Stimulated activated CD4-positive, alpha-beta T cell treated with anti-CD3 and anti-CD28 coated beads, Interleukin-2, amount 100 ng/mL, for 24 hours (primary cell): ENCODE results near the gene HSPB9.
"Not testable (repeated sequence)": the region's sequence is repeated elsewhere in the genome, so short reads cannot be mapped to it uniquely, and the experiment has no call there.

ENCODE experiments used
- DNase-seq, 2 donors: peaks; one replicate each; pipeline ENCODE4 v3.0.0-alpha.2; 2020

Gene HSPB9

DNA sequence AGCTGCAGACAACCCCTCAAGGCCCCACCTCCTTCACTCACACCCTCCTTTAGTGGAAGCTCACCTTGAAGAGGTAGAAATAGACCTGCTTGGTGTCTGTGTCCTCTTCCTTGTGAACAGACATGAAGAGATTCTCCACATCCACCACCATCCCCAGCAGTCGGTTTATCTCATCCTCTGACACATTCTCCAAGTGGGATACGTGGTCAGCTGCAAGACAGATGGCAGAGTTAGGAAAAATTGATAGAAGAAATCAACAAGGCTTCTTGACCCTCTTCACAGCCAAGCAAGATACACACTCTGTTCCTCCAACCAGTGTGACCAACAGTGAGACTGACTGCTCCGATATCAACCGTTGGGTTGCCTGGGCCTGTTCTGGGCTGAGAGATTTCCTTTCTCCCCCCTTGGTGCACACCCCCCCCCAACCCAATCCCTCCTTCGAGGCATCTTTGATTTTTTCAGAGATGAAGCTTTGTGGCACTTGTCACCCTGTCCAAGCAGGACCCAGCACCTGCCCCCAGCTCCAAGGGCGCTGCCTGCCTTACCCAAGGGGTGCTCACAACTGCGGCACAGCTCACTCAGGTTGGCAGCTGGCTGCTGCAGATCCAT is 2.3 kb upstream of the HSPB9 start:
- DNase-seq, result no peak

DNA sequence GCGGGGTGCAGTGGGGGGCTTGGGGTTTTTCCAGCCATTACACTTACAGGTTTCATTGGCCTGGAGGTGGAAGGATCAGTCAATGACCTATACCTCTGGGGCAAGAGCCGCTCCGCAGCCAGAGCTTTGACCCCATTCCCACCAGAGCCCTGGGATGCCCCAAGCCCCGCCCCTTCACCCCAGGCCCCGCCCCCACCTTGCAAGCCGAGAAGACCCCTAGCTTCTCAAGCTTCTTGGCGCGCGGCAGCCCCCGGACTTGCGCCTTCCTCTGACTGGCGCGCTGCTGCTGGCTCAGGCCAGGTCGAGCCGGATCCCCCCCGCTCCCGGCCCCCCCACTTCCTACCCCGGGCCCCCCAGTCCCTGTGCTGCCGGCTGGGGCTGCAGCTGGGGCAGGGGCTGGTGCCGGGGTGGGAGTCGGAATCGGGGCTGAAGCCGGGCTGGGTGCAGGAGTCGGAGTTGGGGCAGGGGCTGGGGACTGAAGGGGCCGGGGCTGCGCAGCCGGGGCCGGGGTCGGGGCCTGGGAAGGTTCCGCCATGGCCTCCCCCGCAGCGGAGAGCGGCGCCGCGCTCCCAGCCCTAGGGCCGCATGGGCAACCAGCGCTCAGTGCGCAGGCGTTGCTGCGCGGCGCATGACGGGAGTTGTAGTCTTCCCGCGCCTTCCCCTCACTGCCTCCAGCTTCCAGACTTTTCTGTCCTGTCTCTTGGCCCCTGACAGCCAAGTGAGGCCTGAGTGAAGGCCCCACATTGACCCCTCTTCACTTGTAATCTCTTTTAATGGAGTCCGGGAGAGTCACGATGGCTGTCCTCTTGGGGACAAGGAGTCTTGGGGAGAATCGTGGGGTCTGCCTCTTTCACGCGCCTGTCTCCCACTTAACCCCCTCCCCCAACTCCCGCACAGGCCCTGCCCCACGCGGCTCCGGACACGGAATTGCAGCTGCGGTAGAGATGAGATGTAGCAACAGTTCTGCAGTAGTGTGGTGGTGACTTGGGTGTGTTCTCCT is 1.5 kb upstream of the HSPB9 start, which contains the start of gene KAT2A:
Gene KAT2A (minus strand): TSS at position 598 of the 1,000 bp plus-strand sequence. CDS start 63 bp downstream, at position 535.
- DNase-seq, result peak; percentile 80 to 83

DNA sequence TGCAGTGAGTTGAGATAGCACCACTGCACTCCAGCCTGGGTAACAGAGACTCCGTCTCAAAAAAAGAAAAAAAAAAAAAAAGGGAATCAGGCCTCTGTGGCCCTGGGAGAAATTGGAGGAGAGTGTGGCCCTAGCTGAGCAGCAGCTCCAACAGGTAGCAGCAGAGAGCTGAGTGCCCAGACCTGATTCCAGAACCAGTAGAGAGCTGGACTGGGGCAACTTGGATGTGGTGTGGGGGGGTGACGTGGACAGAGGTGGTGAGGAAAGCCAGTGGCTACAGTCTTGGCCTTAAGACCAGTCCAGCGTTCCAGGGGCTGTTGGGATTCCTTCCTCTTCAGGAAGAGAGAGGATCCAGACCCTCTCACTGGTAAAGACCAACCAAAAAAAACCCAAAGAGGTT is 1.7 kb downstream of the HSPB9 start:
- no peak for DNase-seq

DNA sequence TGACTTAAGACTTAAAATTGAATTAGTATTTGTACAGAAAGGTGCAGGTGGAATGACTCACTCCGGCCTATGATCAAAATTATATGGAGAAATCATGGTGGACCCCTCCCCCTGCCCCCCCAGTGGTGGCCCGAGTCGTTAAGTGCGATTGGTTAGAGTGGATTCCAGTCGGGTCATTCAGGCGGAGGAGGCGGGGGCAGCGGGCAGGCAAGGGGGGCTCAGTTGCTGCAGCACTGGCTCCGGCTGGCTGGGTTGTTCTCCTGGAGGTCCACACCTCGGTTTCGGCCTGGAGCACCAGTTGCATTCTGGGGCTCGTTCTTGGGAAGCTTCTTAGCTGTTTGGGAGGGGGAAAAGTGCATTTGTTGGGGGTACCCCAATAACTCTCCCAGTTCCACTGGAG is 3.0 kb downstream of the HSPB9 start:
- DNase-seq, result no peak

DNA sequence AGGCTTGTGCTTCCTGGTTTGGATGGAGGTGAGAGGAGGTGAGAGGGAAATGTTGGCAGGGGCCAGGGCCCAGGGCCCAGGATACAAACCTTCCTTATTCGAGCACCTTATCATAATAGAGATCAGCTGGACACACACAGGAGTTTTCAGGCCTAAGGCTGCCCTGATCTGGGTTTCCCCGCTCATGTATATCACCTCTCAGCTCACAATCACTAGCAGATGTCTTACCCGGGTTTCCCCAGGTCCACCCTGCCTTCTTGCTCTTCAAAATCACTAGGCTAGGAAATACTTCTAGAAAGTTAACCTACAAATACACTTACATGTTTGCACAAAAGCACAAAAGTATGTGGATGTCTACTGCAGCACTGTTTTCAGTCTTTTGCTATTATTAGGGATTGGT is 4.2 kb downstream of the HSPB9 start:
- DNase-seq, result no peak

DNA sequence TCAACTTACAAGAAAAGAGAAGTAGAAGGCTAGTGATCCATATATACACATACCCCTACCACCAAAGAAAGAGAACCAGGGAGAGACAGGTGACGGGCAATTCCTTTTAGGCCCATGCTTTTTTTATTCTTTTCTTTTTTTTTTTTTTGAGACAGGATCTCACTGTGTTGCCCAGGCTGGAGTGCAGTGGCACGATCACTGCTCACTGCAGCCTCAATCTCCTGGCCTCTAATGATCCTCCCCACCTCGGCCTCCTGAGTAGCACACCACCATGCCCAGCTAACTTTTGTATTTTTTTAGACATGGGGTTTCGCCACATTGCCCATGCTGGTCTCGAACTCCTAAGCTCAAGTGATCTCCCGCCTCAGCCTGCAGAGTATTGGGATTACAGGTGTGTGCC is 4.8 kb downstream of the HSPB9 start:
- DNase-seq, result no peak

DNA sequence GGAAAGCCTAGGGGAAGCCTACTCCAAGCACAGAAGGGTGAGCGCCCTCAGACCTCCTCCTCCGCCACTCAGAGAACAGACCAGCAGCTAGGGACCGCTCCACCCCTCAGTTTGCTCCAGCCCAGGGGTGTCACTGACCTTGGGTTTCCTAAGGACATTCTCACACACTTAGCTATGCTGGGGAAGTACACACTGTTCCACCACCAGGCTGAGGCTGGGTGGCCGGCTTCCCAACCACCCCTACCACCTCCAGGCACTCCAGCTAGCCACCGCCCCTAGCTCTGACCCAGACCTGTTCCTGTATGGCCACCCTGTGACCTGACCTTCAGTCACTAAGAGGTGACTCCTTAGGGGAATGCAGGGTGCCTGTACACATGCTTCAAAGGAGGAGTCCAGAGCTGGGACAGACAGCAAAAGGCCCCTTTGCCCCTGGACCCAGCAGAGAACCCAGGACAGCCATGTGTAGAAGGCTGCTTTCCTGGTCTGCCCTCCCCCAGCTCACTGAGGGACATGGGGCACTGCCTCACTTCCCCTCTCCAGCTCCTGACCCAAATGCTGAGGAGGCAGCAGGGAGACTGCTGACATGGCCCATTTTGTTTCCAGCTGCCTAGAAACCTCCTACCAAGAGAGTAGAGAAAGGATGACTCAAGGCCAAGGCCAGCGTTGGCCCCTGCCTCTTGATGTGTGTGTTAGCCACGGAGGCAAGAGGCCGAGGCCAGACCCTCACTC is 6.7 kb downstream of the HSPB9 start:
- DNase-seq, result no peak

DNA sequence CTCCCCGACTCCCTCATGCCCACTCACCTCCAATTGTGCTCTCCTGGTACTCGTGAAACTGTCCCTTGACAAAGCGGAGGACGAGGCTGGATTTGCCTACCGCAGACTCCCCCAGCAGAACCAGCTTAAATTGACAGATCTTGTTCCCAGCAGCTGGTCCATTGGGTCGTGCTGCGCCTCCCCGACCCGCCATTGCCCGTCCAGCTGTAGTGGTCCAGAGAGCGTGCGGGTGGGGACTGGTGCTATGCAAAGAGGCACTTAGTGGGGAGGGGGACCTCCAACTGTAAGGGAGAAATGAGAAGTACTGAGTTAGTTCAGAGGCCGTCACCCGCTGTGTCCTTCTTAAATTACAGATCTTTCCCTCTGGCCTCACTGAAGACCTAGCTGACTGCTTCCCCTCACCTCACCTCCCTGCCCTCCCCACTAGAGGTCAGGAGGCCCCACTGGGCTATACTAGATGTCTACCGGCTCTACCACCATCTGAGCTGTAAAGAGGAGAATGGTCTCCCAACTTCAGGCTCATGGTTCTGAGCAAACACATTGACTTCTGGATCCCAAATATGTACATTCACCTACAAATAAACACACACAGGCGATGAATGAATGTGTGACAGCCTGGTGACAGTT is 7.8 kb downstream of the HSPB9 start:
- DNase-seq, result no peak

DNA sequence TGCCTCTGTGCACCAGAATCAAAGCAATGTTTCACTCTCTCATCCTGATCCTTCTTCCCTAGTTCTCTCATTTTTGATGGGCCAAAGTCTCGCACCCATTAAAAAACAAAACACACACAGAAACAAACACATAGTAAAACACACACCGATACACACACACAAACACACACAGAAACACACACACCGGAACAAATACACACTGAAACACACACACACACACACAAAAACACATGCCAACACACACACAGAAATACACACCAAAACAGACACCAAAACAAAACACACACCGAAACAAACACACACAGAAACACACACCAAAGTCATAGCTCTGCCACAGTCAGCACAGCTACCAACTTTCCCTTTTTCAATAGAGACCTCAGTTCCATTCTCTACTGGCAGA is 8.6 kb downstream of the HSPB9 start:
- DNase-seq, result no peak

DNA sequence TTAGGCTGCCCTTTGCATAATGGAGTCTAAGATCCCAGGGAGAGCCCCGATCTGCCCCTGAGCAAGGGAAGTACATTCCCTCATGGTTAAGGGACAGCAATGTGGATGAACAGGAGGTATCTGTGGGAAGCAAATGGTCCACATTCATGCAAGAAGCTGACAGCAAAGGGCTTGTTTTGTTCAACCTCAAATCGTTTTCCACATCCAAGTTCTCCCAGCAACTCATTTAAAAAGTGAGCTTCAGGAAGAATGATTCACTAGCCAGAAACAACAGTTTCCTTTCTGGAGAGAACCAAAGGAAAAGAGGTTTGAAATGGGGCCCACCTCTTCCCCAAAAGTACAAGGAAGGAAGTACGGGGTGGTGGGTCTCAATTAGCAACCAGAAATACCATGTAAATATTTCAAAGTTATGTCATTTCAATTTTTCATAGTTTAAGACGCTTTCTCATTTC is 9.4 kb downstream of the HSPB9 start:
- DNase-seq, result no peak

DNA sequence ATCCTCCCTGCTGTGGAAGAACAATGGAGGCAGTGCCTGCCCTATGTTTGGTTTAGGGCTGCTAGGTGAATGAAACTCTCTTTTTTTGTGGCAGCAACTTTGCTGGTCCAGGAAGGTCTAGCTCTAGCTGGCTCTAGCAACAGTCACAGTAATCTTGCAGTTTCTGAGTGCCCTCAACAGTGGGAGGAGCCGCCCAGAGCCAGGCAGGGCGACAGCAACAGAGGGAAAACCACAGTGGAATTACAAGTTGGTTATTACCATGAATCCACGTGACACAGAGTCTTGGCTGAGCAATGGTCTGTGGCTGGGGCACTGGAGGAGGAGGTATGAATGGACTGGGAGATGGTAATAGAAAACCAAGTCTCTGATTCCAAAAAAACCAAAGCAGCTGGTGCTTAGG is 10.3 kb downstream of the HSPB9 start:
- DNase-seq, result peak in 1 of 2 donors; percentile 44

DNA sequence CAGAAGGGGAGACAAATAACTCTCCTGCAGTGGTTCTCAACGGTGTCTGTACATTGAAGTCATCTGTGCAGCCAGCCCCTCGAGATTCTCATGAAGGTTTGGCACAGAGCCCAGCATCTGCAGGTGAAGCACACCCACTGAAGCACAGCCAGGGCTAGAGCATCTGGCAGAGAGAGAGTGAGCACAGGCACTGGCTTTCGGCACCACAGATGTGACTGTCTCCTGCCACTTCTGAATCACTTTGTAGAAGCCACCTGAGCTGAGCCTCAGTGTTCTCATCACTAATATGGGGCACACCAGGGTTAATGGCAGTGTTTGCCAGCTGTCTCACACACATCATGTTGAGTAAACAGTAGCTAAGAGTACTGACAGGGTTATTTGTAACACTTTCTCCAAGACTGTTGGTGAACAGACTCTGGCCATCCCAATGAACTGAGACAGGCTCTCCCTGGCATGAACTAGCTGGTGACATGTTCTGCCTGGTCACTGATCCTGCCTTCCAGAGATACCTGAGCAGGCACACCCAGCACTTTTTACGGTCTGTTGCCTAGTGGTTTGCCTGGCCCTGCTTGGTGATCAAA is 10.9 kb downstream of the HSPB9 start:
- DNase-seq, result no peak

DNA sequence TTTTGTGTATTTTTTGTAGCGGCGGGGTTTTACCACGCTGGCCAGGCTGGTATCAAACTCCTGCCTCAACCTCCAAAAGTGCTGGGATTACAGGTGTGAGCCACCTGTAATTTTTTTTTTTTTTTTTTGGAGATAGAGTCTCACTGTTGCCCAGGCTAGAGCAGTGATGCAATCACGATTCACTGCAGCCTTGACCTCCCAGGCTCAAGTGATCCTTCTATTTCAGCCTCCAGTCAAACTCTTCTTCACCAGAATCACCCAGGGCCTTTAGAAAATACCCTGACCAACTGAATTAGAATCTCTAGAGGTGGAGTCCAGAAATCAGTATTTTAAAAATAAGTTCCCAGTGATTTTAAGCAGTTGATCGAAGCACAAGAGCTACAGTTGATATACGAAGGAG is 12.5 kb downstream of the HSPB9 start:
- DNase-seq, result no peak

DNA sequence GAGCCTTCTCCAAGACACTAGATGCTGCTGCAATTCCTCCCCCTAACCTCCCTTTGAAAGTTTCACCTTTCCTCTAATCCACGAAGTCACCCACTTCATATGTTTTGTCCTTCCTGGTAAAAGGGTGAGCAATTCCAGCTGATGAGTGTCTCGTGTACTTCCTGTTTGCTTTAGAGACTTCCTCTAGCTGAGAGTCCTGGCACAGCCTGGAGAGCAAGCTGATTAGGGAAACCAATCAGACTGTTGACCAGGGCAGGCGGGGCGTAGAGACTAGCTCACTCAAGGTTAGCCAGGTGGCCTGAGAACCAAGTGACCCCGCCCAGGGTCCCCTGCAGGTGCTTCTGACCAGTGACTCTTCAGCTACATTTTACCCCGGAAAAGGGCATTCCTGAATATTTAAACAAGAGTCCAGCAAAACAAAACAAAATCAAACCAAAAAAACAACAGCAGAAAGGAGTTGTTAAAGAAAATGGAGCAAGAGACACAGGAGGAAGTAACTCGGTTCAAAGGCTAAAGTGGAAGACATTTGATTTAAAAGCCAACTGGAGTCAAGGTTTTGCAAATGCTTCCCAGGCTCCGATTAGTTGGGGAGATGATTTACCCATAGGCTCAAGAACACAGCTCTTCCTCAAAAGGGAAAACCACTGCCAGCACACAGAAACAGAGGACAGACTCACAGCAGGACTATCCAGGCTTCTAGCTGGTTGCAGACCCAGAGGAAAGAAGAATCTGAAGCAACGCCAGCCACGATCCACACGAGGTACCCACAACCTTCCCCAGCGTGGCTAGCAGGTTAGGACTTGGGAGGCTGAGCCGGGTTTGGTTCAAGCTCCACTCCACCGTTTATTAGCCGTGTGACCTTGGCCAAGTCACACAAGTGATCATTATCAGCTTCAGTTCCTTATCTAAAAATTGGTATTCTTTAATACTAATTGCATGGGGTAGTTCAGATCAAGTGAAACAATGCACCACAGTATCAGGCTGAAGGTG is 13.4 kb downstream of the HSPB9 start:
- no peak for DNase-seq

DNA sequence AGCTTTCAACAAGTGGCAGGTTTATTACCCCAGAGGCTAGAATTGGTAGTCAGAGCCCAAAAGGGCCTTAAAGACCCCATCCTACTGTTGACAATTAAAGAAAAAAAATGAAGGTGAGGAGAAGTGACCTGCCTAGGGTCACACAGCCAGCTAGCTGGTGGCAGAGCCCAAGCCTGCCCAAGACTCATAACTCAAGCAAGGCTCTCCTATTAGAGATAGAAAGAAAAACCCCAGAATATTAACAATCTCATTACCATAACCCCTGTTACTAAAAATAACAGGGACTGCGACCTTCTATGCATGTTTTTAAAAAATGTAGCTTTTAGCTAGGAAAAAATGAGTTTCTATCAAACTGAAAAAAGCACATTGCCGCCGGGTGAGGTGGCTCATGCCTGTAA is 14.0 kb downstream of the HSPB9 start:
- DNase-seq, result no peak

DNA sequence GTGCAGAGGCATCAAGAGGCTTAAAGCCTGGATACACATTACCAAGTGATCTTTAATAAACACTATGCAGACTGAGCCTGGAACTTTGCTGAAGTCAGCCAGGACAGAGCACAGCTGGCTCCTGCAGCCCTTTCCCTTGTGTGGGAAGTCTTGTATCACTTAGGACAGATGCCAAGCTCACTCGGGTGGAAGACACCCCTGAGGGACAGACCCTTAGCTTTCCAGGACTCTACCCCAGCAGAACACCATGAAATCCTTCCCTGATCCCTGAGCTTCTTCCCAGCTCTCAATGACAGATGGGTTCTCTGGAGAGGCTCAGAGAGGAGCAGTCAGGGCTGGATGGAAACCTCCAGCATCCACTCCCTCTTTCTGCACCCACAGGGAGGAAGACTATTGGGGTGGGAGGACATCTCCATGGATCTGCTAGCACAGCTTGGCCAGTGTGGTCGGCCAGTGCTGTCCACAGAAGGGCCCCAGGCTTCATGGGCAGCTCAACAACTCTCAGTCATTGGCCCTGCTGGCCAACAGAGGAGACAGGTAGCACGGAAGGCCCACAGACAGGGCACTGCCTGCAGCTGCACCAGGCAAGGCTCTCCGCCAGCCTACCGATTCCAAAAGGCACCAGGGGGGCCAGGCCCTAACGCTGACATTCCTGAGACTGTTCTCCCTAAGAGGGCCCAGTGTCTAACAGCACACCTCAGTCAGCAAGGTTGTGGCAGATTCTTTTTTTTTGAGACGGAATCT is 16.3 kb downstream of the HSPB9 start:
- no peak for DNase-seq

DNA sequence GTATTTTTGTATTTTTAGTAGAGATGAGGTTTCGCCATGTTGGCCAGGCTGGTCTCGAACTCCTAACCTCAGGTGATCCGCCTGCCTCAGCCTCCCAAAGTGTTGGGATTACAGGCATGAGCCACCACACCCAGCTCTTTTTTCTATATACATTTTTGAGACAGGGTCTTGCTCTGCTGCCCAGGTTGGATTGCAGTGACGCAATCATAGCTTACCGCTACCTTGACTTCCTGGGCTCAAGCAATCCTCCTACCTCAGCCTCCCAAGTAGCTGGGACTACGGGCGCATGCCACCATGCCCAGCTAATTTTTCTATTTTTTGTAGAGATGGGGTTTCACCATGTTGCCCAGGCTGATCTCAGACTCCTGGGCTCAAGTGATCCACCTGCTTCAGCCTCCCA is 18.1 kb downstream of the HSPB9 start:
- DNase-seq, result not testable (repeated sequence)

DNA sequence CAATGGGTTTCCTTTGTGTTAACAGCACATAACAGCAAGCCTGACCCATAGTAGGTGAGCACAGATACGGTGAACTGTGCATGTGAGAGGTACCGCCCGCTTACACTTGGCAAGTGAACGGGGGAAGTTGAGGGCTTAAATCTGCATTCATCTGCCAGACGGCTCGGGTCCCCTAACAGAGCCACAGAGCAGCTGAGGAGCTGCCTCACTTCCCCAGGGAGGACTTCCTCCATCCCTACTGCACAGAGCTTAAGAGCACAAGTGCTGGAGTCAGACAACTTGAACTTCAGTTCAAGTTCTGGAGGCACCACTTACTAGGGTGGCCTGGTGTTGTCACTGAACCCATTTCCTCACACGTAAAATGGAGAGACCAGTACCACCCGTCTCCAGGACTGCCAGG is 18.8 kb downstream of the HSPB9 start:
- DNase-seq, result no peak

DNA sequence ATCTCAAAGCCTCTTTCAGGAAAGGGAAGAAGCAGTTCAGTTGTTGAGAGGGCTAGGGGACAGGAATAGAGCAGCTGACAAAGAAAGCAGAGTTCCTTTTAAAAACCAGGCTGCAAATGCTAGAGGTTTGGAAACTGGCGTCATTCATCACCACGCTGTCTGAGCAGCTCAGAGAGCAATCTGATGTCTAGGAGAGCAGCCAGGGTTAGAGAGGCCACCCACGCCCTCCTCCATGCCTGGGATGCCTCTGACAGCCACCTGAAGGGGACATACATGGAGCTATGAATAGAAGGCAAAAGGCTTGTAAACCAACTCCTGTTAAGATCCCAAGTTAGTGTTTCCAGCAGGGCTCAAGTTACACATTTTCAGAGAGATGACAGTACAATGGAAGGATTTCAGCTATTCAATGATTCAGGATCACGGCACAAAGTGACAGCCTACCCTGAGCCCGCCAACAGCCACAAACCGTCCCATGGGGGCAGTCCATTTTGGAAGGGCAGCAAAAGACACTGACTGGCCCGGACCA is 19.8 kb downstream of the HSPB9 start:
- DNase-seq, result no peak

DNA sequence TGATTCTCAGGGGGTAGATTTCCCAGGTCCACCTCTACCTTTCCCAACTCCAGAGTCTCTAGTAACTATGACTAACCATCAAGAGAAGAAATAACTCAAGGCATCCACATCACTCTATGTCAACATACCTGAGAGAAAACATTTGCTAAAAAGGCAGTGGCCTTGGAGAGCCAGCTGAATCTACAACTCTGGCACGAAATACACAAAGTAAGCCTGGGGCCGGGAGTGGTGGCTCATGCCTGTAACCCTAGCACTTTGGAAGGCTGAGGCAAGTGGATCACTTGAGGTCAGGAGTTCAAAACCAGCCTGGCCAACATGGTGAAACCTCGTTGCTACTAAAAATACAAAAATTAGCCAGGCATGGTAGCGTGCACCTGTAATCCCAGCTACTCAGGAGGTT is 20.5 kb downstream of the HSPB9 start:
- not testable (repeated sequence) for DNase-seq
